ENCODE data around the gene TLR8. TPM values are rescaled to one million over a fixed set of nuclear protein-coding genes. Genes with fewer than 3 reads are reported as not detected.
"Not testable (repeated sequence)": the region's sequence is repeated elsewhere in the genome, so short reads cannot be mapped to it uniquely, and the experiment has no call there.

The TLR8 gene
- total RNA-seq, 1 donor from 2014 or later = not detected

- TF ChIP-seq, protein P1, sequence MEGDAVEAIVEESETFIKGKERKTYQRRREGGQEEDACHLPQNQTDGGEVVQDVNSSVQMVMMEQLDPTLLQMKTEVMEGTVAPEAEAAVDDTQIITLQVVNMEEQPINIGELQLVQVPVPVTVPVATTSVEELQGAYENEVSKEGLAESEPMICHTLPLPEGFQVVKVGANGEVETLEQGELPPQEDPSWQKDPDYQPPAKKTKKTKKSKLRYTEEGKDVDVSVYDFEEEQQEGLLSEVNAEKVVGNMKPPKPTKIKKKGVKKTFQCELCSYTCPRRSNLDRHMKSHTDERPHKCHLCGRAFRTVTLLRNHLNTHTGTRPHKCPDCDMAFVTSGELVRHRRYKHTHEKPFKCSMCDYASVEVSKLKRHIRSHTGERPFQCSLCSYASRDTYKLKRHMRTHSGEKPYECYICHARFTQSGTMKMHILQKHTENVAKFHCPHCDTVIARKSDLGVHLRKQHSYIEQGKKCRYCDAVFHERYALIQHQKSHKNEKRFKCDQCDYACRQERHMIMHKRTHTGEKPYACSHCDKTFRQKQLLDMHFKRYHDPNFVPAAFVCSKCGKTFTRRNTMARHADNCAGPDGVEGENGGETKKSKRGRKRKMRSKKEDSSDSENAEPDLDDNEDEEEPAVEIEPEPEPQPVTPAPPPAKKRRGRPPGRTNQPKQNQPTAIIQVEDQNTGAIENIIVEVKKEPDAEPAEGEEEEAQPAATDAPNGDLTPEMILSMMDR (IDR thresholded peaks at IDR 0.05; ENCODE audit: insufficient read depth, low read length, severe bottlenecking) = no peak
- FAIRE-seq = no peak
- H3K4me3 ChIP-seq (ENCODE audit: low read depth, low read length) = no peak overlapping the region
- H3K27me3 ChIP-seq (ENCODE audit: control insufficient read depth, insufficient read depth, low read length) = no peaks in the 10 kb centered on the region
- DNase-seq (ENCODE audit: low read depth) = peak; percentile 64
- H3K36me3 ChIP-seq (ENCODE audit: control insufficient read depth, insufficient read depth, low read length) = no peaks in the 10 kb centered on the region
Observed at GRCh38 chrX:12956704-12957534, 50.5 kb downstream of the TLR8 start.

GRCh38 chrX:12958059-12958458 is 51.6 kb downstream of the TLR8 start:
- DNase-seq (ENCODE audit: low read depth) = no peak
- Histone ChIP-seq H3K36me3 (ENCODE audit: control insufficient read depth, insufficient read depth, low read length) (no peaks in the 10 kb centered on the region), H3K4me3 (ENCODE audit: low read depth, low read length) (no peak overlapping the region), H3K27me3 (ENCODE audit: control insufficient read depth, insufficient read depth, low read length) (no peaks in the 10 kb centered on the region)
- FAIRE-seq = no peak
- TF ChIP-seq, protein P1 (IDR thresholded peaks at IDR 0.05; ENCODE audit: insufficient read depth, low read length, severe bottlenecking) = no peak

DNA sequence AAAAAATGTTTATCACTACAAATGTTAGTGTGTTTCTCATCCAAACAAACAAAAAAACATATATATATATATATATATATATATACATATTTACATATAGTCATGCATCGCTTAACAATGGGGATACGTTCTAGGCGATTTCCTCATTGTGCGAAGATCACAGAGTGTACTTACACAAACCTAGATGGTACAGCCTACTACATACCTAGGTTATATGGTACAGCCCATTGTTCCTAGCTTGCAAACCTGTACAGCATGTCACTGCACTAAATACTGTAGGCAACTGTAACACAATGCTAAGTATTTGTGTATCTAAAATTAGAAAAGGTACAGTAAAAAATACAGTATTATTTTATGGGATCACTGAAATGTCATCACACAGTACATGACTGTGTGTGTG is 52.0 kb downstream of the TLR8 start:
- Histone ChIP-seq H3K4me3 (ENCODE audit: low read depth, low read length) (no peak overlapping the region), H3K27me3 (ENCODE audit: control insufficient read depth, insufficient read depth, low read length) (no peaks in the 10 kb centered on the region), H3K36me3 (ENCODE audit: control insufficient read depth, insufficient read depth, low read length) (no peaks in the 10 kb centered on the region)
- no peak for DNase-seq (ENCODE audit: low read depth)
- TF ChIP-seq, protein P1 (IDR thresholded peaks at IDR 0.05; ENCODE audit: insufficient read depth, low read length, severe bottlenecking) = no peak
- no peak for FAIRE-seq

- TF ChIP-seq, protein P1 (IDR thresholded peaks at IDR 0.05; ENCODE audit: insufficient read depth, low read length, severe bottlenecking) = no peak
- DNase-seq (ENCODE audit: low read depth) = peak; percentile 81
- Histone ChIP-seq H3K4me3 (ENCODE audit: low read depth, low read length) (no peak overlapping the region), H3K27me3 (ENCODE audit: control insufficient read depth, insufficient read depth, low read length) (no peaks in the 10 kb centered on the region), H3K36me3 (ENCODE audit: control insufficient read depth, insufficient read depth, low read length) (no peaks in the 10 kb centered on the region)
- no peak for FAIRE-seq
Observed at GRCh38 chrX:12961196-12961718, 54.8 kb downstream of the TLR8 start.

DNA sequence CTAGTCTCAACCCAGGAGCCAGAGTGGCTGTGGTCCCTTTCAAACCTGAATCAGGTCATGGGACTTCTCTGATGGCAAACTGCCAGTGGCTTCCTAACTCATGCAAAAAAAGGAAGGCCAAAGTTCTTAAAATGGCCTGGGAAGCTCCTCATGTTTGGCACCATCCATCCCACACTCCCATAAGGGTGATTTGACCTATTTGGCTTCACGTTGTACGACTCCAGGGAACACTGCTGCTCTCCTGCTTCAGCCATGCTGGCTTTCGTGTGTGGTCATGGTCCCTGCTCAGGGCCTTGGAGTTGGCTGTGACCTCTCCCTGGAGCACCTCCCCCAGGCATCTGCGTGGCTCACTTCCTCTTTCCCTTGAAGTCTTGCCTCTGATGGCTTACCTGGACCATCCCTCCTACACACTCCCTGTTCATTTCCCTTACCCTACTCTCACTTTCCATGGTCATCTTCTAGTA is 55.7 kb downstream of the TLR8 start:
- Histone ChIP-seq H3K27me3 (ENCODE audit: control insufficient read depth, insufficient read depth, low read length) (no peaks in the 10 kb centered on the region), H3K36me3 (ENCODE audit: control insufficient read depth, insufficient read depth, low read length) (no peaks in the 10 kb centered on the region), H3K4me3 (ENCODE audit: low read depth, low read length) (no peak overlapping the region)
- no peak for DNase-seq (ENCODE audit: low read depth)
- no peak for FAIRE-seq
- TF ChIP-seq, protein P1 (IDR thresholded peaks at IDR 0.05; ENCODE audit: insufficient read depth, low read length, severe bottlenecking) = no peak

DNA sequence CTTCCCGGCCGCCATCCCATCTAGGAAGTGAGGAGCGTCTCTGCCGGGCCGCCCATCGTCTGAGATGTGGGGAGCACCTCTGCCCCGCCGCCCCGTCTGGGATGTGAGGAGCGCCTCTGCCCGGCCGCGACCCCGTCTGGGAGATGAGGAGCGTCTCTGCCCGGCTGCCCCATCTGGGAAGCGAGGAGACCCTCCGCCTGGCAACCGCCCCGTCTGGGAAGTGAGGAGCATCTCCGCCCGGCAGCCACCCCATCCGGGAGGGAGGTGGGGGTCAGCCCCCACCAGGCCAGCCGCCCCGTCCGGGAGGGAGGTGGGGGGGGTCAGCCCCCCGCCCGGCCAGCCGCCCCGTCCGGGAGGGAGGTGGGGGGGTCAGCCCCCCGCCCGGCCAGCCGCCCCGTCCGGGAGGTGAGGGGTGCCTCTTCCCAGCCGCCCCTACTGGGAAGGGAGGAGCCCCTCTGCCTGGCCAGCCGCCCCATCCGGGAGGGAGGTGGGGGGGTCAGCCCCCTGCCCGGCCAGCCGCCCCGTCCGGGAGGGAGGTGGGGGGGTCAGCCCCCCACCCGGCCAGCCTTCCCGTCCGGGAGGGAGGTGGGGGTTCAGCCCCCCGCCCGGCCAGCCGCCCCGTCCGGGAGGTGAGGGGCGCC is 56.9 kb downstream of the TLR8 start:
- not testable (repeated sequence) for H3K36me3 ChIP-seq (ENCODE audit: control insufficient read depth, insufficient read depth, low read length); FAIRE-seq; H3K27me3 ChIP-seq (ENCODE audit: control insufficient read depth, insufficient read depth, low read length); DNase-seq (ENCODE audit: low read depth); H3K4me3 ChIP-seq (ENCODE audit: low read depth, low read length)

Data from bronchial epithelial cell (primary cell).